Tibial nerve (tissue), 4 donors: ENCODE results near the gene NGEF. TPM values are rescaled to one million over a fixed set of nuclear protein-coding genes. Genes with fewer than 3 reads are reported as not detected.

Source experiments
- DNase-seq, 2 donors: peaks; one replicate each; pipeline ENCODE4 v3.0.0-alpha.2; 2019; ENCODE audit warnings: low spot score in 2 of 2
- H3K27ac ChIP-seq, 4 donors: fragments of 200-600 bp; sonication (generic) in 3 of 4; one replicate each; pipeline ENCODE4 v1.5.1; 2017 to 2019; ENCODE audit warnings: mild to moderate bottlenecking in 1 of 4
- H3K27me3 ChIP-seq, 2 donors: fragments of 200-600 bp; sonication (generic) in 1 of 2; one replicate each; pipeline versions ENCODE4 v1.5.1 to v1.6.0; 2017 to 2019
- H3K36me3 ChIP-seq, 3 donors: fragments of 200-600 bp; sonication (generic); one replicate each; pipeline ENCODE4 v1.5.1; 2018 to 2019
- H3K4me1 ChIP-seq, 4 donors: fragments of 200-600 bp; sonication (generic) in 3 of 4; one replicate each; pipeline ENCODE4 v1.5.1; 2017 to 2019
- H3K4me3 ChIP-seq, 4 donors: fragments of 200-600 bp; sonication (generic) in 3 of 4; one replicate each; pipeline ENCODE4 v1.5.1; 2017 to 2019; ENCODE audit warnings: mild to moderate bottlenecking in 1 of 4, moderate library complexity in 1 of 4
- H3K9me3 ChIP-seq, 4 donors: fragments of 200-600 bp; sonication (generic) in 3 of 4; one replicate each; pipeline ENCODE4 v1.5.1; 2017 to 2019
- EP300 ChIP-seq, 2 donors: sonication (generic); formaldehyde crosslinking; IDR thresholded peaks; one replicate each; pipeline ENCODE4 v1.6.1; 2017; ENCODE audit warnings: antibody characterized with exemption in 2 of 2, mild to moderate bottlenecking in 1 of 2
- POLR2A ChIP-seq, 2 donors: fragments of 450-650 bp; IDR thresholded peaks; one replicate each; pipeline ENCODE4 v1.6.1; 2017; ENCODE audit warnings: antibody characterized with exemption in 2 of 2, mild to moderate bottlenecking in 2 of 2, moderate library complexity in 2 of 2
- WGBS, 2 donors: methylation state at CpG; one replicate each; pipeline ENCODE4 v1.1.5; 2018; 5-methylcytosine and 5-hydroxymethylcytosine counted together
- total RNA-seq, 4 donors: library from RNA; depleted of rRNA; stranded (reverse); fragments of >200 nt; gene quantifications; one replicate each; pipeline ENCODE4 v1.1.0, GENCODE V29; 2016
- TF ChIP-seq, protein P1 (sequence below), 5 experiments: fragments of 200-600 bp in 3 of 5; fragments of 450-650 bp in 2 of 5; sonication (generic) in 3 of 5; IDR thresholded peaks; one replicate each; pipeline ENCODE4 v1.5.1; 2016 to 2019; ENCODE audit warnings: antibody characterized with exemption in 5 of 5, mild to moderate bottlenecking in 3 of 5, moderate library complexity in 2 of 5

NGEF gene
- total RNA-seq, 4 donors from 2014 or later: 12.9 to 47.6 (median 22.7) TPM

DNA sequence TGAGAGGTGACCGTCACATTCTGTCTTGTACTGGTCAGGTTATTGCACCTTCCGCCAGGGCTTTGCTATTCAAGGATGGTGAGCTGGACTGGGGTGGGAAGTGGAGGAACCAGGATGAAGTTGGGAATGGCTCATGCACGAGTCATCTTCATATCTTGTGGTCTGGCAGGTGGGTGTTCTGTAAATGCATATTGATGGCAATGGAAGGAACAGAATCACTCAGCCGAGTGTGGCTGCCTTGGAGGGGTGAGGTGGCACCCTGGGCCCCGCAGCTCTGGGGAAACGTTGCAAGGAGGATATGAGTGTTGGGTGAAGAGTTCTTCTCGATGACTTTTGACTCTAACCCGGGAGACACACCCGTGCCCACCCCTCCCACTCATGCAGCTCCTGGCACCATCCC is 20.6 kb upstream of the NGEF start:
- no peaks in the 10 kb centered on the region for H3K9me3 ChIP-seq
- H3K4me3 ChIP-seq: no peak overlapping the region
- peaks cover 0 to 6% (median 2%) of the 10 kb centered on the region in 4 donors for H3K4me1 ChIP-seq
- TF ChIP-seq, protein P1, sequence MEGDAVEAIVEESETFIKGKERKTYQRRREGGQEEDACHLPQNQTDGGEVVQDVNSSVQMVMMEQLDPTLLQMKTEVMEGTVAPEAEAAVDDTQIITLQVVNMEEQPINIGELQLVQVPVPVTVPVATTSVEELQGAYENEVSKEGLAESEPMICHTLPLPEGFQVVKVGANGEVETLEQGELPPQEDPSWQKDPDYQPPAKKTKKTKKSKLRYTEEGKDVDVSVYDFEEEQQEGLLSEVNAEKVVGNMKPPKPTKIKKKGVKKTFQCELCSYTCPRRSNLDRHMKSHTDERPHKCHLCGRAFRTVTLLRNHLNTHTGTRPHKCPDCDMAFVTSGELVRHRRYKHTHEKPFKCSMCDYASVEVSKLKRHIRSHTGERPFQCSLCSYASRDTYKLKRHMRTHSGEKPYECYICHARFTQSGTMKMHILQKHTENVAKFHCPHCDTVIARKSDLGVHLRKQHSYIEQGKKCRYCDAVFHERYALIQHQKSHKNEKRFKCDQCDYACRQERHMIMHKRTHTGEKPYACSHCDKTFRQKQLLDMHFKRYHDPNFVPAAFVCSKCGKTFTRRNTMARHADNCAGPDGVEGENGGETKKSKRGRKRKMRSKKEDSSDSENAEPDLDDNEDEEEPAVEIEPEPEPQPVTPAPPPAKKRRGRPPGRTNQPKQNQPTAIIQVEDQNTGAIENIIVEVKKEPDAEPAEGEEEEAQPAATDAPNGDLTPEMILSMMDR (IDR thresholded peaks at IDR 0.05): no peak
- TF ChIP-seq POLR2A (IDR thresholded peaks at IDR 0.05) (no peak), EP300 (IDR thresholded peaks at IDR 0.05) (no peak)
- H3K27ac ChIP-seq: no peak overlapping the region
- no peaks in the 10 kb centered on the region for H3K36me3 ChIP-seq
- DNase-seq: no peak
- no peaks in the 10 kb centered on the region for H3K27me3 ChIP-seq
- WGBS, 2 donors: 83 to 89% methylated on average over 9 of the region's 9 CpGs

DNA sequence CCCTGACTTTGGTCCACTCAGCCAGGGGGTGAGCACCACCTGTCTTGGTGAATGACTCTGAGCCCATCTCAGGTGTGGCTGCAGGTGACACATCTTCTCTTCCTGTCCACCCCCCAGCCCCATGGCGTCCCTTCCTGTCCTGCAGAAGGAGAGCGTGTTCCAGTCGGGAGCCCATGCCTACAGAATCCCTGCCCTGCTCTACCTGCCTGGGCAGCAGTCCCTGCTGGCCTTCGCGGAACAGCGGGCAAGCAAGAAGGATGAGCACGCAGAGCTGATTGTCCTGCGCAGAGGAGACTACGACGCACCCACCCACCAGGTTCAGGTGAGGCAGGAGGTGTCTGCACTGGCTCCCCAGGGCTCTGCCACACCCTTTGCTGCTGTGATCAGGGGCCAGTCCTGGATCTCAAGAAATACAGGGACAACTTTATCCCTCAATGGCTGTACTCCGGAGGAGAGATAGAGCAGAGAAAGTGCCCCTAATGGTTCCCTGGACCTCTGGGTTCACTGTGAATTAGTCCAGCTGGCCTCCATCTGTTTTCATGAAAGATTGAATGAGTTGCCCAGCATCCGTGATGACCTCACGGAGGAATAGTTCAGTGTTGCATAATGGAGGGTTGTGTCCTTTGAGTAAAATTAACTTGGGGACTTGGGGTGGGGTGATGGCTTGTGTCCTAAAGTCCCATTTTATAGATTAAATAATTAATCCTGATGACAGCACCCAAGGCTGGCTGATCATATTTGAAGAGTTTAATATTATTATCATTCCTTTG is 19.7 kb upstream of the NGEF start, which contains the start of gene NEU2:
TSS of gene NEU2 (plus strand) at position 122 of the 770 bp plus-strand sequence. CDS start at position 122, 0 bp downstream.
- no peak for DNase-seq
- Histone ChIP-seq H3K27ac (no peak within 1 kb of the TSS), H3K4me3 (no peak within 1 kb of the TSS), H3K36me3 (no peaks in the 10 kb centered on the region), H3K4me1 (peaks cover 0 to 6% (median 2%) of the 10 kb centered on the region in 4 donors), H3K9me3 (no peaks in the 10 kb centered on the region), H3K27me3 (no peaks in the 10 kb centered on the region)
- 92 to 93% methylated on average over 13 of the region's 13 CpGs for WGBS, 2 donors
- TF ChIP-seq, protein P1 (IDR thresholded peaks at IDR 0.05): no peak
- TF ChIP-seq EP300 (IDR thresholded peaks at IDR 0.05): no peak
- TF ChIP-seq POLR2A (IDR thresholded peaks at IDR 0.05): no peak

DNA sequence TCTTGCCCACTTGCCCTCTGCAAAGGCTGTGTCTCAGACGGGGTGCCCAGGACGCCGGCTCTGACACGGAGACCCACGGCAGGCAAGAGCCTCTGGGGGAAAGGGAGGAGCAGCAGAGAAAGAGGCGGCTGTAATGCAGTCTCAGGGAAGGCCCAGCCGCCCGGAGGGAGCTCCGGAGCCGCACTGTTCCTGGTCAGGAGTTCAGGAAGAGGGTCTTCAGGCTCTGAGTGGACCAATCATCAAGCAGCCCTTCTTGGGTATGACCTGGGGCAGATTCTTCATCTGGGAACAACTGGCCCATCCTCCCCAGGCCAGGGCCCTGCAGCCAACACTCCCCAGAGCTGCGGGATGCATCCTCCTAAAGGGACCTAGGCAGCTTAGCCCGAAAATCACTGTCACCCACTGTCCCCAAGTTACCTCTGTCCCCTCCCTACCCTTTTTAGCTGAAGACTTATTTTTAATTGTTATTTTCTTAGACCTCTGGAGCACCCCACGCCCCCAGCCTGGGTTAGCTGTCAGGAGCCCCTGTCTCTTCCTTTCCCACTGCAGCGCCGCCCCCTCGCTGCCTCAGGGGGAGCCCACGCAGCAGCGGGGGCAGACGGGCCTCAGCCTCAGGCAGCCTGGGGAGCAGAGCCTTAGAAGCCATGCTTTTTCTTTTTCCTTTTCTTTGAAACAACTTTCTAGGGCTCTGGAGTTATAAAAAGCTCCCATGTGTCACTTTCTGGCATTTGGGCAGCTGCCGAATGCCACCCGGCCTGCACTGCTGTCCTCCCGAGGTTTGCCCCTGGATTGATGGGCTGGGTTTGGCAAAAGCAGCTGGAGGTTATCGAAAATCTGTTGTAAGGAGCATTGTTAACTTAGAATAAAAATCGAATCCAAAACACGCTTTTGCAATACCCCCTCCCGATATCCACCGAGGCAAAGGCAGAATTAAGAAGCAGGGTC is 18.8 kb upstream of the NGEF start:
- no peak for DNase-seq
- H3K4me3 ChIP-seq: no peak overlapping the region
- WGBS, 2 donors: 52 to 57% methylated on average over 27 of the region's 27 CpGs

DNA sequence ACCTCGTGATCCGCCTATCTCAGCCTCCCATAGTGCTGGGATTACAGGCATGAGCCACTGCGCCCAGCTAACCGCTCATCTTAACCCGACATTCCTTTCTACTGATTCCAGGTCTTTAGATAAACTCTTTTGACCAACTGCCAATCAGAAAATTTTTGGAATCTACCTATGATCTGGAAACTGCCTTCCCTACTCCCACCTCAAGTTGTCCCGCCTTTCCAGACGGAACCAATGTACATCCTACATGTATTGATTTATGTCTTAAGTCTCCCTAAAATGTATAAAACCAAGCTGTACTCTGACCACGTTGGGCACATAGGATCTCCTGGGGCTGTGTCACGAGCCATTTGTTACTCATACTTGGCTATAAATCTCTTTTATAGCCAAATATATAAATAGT is 16.3 kb upstream of the NGEF start:
- Histone ChIP-seq H3K4me1 (peaks cover 0 to 6% (median 2%) of the 10 kb centered on the region in 4 donors), H3K9me3 (no peaks in the 10 kb centered on the region), H3K4me3 (no peak overlapping the region), H3K36me3 (no peaks in the 10 kb centered on the region), H3K27me3 (no peaks in the 10 kb centered on the region), H3K27ac (no peak overlapping the region)
- 95 to 96% methylated on average over 9 of the region's 9 CpGs for WGBS, 2 donors
- no peak for DNase-seq
- TF ChIP-seq POLR2A (IDR thresholded peaks at IDR 0.05): no peak
- TF ChIP-seq EP300 (IDR thresholded peaks at IDR 0.05): no peak
- TF ChIP-seq, protein P1 (IDR thresholded peaks at IDR 0.05): no peak

More for the DNA sequence above, 18.8 kb upstream of the NGEF start:
- no peaks in the 10 kb centered on the region for H3K27me3 ChIP-seq
- H3K4me1 ChIP-seq: peaks cover 0 to 6% (median 2%) of the 10 kb centered on the region in 4 donors
- no peaks in the 10 kb centered on the region for H3K36me3 ChIP-seq
- H3K27ac ChIP-seq: no peak overlapping the region
- H3K9me3 ChIP-seq: no peaks in the 10 kb centered on the region
- TF ChIP-seq, protein P1 (IDR thresholded peaks at IDR 0.05): no peak
- no peak for TF ChIP-seq EP300 (IDR thresholded peaks at IDR 0.05)
- TF ChIP-seq POLR2A (IDR thresholded peaks at IDR 0.05): no peak
